GM08714 (cell line): Measurements from ENCODE around the gene ZNF341.

ENCODE experiments used
- H3K4me3 ChIP-seq: fragments of 200-500 bp; sonication (Bioruptor generic); 2 replicates; pipeline ENCODE4 v1.5.1; 2014; ENCODE audit warnings: mild to moderate bottlenecking, low read length, inconsistent platforms
- ZNF274 ChIP-seq: IDR thresholded peaks from 2 replicates; pipeline ENCODE4 v1.6.1; 2012; ENCODE audit warnings: mild to moderate bottlenecking, low read depth, low read length

The ZNF341 gene

DNA sequence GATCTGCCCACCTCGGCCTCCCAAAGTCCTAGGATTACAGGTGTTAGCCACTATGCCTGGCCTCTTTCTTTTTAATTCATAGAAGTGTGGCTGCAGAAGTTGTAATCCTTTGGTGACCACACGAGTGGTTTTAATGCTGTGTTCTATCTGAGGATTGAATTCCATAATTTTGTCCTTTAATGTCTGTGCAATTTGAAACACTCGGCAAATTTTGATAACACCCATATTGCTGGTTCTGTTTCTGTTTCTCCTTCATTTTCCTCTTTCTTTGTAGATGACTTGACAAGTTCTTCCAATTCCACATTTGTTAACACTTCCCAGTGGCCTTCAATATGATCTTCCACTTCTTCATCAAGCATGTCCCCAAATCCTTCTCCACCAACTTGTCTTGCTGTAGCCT, 76.6 kb downstream of the ZNF341 start:
- TF ChIP-seq ZNF274, result no peak

DNA sequence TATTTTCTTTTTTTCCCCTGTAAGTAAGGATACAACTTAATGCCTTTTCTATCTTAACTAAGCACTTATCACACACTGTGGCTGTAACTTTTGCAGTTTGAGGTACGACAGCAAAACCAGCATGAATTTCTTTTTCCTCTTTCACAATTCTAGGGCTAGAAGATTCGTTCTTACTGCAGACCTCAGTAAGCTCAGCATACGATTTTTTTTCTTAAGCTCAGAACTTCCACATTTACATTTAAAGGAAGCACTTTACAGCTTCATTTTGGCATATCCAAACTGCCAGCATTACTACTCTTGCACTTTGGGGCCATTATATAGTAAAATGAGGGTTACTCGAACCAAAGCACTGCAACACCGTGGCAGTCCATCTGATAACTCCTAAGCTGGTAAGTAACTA, 78.5 kb downstream of the ZNF341 start:
- H3K4me3 ChIP-seq, result no peak overlapping the region
- TF ChIP-seq ZNF274, result no peak

More for the DNA sequence above, 76.6 kb downstream of the ZNF341 start:
- no peak overlapping the region for H3K4me3 ChIP-seq

DNA sequence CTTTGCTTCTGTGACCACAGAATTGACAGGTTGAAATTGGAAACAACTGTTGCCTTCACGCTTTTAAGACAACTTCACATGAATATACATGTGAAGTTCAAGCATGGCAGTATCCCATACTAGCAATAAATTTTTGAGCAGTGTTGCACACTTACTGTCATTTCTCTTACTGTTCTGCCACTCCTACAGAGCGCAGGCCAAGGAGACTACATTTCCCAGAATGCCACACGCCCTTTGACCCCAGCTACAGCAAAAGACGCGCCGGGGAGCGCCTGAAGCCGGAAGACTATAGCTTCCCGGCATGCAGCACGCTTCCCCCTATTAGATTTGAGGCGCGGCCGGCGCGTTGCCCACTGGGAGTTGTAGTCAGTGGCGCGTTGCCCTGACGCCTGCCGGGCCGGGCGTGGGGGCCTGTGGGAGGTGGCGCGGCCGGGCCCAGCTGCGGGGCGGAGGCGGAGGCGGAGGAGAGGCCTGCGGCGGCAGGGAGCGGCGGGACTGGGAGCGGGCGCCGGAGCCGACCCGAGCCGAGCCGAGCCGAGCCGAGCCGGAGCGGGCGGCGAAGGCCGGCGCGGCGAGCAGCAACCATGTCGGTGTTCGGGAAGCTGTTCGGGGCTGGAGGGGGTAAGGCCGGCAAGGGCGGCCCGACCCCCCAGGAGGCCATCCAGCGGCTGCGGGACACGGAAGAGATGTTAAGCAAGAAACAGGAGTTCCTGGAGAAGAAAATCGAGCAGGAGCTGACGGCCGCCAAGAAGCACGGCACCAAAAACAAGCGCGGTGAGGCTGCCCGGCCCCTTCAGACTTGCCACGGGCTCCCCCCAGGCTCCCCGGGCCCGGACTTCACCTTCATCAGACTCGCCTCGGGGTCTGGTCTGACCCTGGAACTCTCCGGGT, 79.3 kb downstream of the ZNF341 start, which contains the start of gene CHMP4B:
Gene CHMP4B, plus strand, starts transcription at position 464 of the 891 bp plus-strand sequence. Its CDS starts 121 bp downstream, at position 585.
- no peak for TF ChIP-seq ZNF274
- H3K4me3 ChIP-seq, result peak within 1 kb of the TSS; percentile 68

DNA sequence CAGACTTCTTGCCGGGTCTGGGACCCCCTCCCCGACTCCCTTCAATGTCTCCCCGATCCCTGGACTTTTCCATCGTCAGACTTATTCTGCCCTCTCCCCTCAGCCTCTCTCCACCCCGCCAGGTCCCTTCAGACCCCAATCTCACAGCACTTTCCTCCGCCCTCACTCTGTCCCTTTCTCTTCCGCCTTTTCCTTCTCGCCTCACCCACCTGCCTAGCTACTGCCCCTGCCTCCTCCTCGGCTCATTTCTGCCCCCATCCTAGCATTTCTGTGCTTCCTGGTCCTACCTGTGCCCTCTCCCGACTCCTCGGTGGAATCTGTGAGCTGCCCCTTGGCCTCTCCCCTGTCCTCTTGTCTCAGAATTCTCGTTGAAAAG, 80.0 kb downstream of the ZNF341 start:
- H3K4me3 ChIP-seq, result peak overlapping the region; percentile 68
- TF ChIP-seq ZNF274, result no peak

DNA sequence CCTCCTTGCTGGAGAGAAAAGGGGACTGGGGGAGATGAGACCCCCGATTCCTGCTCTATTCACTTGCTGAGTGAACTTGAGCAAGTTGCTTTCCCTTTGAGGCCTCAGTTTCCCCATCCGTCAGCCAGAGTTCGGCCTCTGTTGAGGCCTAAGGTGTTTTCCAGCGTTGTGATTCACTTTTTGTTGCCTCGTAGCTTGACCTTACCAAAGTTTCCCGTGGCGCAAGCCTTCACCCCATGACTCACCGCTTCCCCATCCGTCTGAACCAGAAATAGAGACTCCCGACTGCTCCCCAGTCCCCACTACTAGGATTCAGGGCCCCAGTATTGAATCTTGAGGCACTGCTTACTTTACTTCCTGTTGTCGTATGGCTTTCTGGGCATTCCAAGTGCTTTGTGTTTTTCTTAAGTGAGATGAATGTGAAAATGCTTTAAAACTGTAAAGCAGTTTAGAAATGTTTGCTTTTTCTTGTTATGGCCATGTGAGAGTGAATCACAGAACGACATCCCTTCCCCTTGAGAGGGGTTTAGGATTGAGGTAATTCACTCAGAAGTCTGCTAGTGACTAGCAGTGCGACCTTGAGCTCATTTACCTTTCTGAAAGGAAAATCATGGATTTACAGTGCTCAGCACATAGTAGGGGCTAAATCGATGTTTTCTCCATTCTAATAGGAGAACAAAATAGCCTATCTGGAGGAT, 80.5 kb downstream of the ZNF341 start:
- peak overlapping the region; percentile 68 for H3K4me3 ChIP-seq
- no peak for TF ChIP-seq ZNF274

DNA sequence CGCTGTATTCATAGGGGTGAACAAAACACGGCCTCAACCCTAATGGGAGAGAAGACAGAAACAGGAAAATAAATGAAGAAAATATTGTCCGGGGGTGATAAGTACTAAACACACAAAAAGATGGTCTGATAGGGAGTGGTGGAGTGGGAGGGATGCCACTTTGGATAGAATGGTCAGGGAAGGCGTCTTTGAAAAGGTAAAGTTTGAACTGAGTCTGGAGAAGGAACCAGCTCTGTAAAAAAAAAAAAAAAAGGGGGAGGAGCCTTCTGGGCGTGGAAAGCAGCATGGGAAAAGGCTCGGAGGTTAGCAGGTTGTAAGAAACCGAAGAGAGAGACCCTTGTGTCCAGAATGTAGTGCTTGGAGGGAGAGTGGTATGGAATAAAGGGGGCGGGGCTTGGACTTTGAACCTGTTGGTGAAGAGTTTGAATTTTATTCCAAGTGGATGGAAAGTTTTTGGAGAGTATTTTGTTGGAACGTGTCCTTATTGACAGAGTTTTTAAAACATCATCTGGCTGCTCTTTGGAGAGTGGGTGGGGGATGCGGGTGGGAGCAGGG, 81.2 kb downstream of the ZNF341 start:
- no peak for TF ChIP-seq ZNF274
- peak overlapping the region; percentile 68 for H3K4me3 ChIP-seq

DNA sequence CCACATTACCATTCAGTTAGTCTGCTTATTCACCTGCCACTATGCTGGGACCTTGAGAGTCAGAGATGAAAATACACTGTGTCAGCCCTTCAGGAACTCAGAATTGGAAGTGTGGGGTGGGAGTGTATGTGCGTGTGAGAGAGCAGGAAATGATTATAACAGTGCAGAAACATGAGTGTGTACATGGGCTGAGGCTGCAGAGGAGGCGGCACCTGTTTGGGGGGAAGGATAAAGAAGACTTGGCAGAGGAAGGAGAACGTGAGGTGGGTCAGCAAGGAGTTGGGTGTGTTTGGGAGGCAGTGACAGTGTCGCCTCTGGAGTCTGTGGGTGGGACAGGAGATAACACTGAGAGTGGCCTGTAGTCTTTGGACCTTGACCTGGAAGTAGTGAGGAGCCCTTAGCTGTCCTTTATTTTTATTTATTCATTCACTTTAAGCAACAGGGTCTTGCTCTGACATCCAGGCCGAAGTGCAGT, 82.5 kb downstream of the ZNF341 start:
- H3K4me3 ChIP-seq, result no peak overlapping the region
- no peak for TF ChIP-seq ZNF274

DNA sequence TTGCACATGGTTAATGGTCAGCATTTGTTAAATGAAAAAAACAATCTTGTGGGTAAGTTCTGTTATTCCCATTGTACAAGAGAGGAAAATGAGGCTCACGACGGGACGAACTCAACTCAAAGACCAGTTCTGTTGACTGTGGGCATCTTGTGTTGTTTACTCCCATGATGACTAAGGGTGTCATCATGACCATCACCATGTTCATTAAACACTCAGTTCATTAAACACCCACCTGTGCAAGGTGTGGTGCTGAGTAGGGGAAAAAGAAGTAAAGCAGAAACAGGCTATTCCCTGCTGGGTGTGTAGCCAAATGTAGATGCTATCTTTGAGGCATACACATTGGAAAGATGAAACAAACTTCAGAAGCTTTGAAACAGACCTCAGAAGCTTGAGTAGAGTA, 83.9 kb downstream of the ZNF341 start:
- no peak overlapping the region for H3K4me3 ChIP-seq
- no peak for TF ChIP-seq ZNF274

DNA sequence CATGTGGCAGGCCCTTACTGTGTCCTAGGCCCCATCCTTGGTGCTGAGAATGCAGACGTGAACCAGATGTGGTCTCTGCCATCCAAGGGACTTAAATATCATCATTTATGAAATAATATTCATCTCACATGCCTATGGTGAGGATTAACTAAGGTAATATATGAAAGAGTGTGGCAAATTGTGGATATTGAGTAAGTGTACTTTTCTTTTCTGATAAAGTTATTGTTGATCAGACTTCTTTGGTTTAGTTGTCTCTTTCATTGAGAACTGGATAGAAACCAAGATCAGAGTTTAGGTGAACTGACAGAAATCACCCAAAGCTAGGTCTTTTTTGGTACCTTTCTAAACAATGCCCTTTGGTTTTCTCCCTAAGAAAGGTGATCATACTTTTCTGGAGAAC, 84.4 kb downstream of the ZNF341 start:
- TF ChIP-seq ZNF274, result no peak
- no peak overlapping the region for H3K4me3 ChIP-seq

DNA sequence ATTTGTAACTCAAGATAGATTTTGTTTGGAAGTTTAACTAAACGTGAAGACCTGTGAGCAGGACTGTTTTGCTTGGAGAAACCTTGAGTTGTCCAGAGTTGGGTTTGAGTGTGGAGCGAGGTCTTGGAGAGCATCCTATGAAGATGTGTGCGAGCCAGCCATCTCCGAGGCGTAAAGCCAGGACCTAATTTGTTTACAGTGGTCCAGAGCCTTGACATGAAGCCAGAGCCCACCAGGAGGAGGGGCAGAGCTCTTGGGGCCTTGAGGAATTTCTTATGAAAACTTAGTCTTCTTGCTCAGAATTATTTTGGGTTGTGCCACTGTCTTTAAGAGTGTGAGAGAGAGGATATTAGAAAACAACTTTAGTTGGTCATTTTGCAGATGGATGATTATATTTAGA, 85.6 kb downstream of the ZNF341 start:
- no peak overlapping the region for H3K4me3 ChIP-seq
- TF ChIP-seq ZNF274, result no peak

DNA sequence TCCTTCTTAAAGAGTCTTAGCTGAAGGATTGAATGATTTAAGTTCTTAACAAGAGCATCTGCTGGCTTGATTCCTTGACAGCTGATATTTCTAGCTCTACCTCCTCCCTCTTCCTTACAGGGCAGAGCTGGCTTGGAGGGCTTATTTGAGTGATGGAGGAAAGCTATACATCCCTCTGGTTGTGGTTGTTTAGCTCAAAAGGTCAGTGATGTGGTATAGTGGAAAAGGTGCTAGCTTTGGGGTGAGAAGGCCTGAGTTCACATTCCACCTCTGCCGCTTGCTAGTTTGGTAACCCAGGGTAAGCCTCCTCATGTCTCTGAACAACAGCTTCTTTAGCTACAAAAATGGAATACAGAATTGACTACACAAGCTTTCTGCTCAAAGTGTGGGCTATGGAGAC, 87.7 kb downstream of the ZNF341 start:
- no peak for TF ChIP-seq ZNF274
- H3K4me3 ChIP-seq, result no peak overlapping the region

DNA sequence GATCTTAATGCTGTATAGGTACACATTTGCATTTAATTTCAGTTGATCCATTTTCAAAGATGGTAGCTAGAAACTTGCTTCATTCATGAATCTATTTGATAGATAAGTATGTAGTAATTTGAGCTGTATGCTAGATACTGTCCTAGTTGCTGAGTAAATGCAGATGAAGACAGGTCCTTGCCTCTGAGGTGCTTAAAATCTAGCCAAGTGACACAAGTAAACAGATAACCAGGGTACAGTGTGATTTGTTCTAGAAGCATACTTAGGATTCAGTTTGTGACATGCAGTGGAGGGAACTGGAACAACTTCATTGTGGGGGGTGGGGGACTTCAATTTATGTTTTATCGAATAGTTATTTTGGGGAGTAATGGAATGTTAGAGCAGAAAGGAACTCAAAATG, 88.6 kb downstream of the ZNF341 start:
- no peak overlapping the region for H3K4me3 ChIP-seq

DNA sequence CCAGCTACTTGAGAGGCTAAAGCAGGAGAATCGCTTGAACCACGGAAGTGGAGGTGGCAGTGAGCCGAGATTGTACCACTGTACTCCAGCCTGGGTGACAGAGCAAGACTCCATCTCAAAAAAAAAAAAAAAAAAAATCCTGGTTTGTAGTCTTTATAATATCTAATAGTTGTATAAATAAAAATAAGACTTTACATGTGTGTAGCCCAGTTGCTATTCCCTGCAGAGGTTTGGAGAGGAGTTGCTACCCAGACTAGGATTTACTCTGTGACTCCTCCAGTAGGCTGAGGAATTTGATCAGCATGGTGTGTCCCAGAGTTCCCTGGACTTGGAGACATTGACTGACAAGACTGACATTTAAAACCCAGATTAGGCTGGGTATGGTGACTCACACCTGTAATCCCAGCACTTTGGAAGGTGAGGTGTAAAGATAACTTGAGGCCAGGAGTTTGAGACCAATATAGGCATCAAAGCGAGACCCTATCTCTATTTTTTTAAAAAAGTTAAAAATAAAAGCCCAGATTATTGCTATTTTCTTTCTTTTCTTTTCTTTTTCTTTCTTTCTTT, 89.6 kb downstream of the ZNF341 start:
- no peak overlapping the region for H3K4me3 ChIP-seq
- no peak for TF ChIP-seq ZNF274

More for the DNA sequence above, 88.6 kb downstream of the ZNF341 start:
- no peak for TF ChIP-seq ZNF274

DNA sequence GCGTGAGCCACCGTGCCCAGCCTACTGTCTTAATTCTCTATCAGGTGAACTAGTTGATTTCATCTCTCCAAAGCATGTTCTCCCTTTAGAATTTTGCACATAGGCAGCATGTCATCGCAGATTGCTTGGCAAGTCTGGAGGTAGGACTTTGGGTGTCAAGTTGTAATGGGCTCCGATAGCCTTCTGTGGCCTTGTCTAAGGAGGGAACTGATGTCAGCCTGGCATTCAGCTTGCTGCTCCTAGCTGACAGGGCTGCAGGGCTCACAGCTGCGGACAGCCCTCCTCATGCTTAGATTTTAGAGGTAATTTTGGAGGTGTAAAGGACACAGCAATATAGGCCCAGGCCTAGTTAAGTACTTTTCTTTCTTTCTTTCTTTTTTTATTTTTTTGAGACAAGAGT, 90.6 kb downstream of the ZNF341 start:
- no peak overlapping the region for H3K4me3 ChIP-seq
- TF ChIP-seq ZNF274, result no peak
